Kidney epithelial cell (primary cell): ENCODE results near the gene ANKZF1. TPM values are rescaled to one million over a fixed set of nuclear protein-coding genes. Genes with fewer than 3 reads are reported as not detected.
"Not testable (repeated sequence)": the region's sequence is repeated elsewhere in the genome, so short reads cannot be mapped to it uniquely, and the experiment has no call there.

ENCODE experiments used
- DNase-seq: peaks from one replicate; pipeline ENCODE4 v3.0.0-alpha.2; 2010; ENCODE audit warnings: low read depth
- H3K27me3 ChIP-seq: 2 replicates; pipeline ENCODE4 v1.6.0; 2011; ENCODE audit warnings: low read length; ENCODE audit not compliant: control insufficient read depth, insufficient read depth
- H3K36me3 ChIP-seq: 2 replicates; pipeline ENCODE4 v1.5.1; 2011; ENCODE audit warnings: low read length; ENCODE audit not compliant: control insufficient read depth, insufficient read depth
- H3K4me3 ChIP-seq: 2 replicates; pipeline ENCODE4 v1.5.1; 2011; ENCODE audit warnings: low read depth, mild to moderate bottlenecking, control low read depth, low read length
- CTCF ChIP-seq: IDR thresholded peaks from 2 replicates; pipeline ENCODE4 v1.5.1; 2011; ENCODE audit warnings: mild to moderate bottlenecking, moderate library complexity, low read length, control low read depth, inconsistent platforms; ENCODE audit not compliant: insufficient read depth, poor library complexity, severe bottlenecking
- total RNA-seq: library from RNA; depleted of rRNA; stranded (reverse); fragments of >200 nt; gene quantifications from 2 replicates; pipeline ENCODE4 v1.2.3, GENCODE V29; 2015

ANKZF1 gene
- total RNA-seq, 1 donor from 2014 or later, result 52.3 TPM

- H3K36me3 ChIP-seq, result peaks cover 2% of the 10 kb centered on the region
- DNase-seq, result no peak
- no peaks in the 10 kb centered on the region for H3K27me3 ChIP-seq
- TF ChIP-seq CTCF, result no peak
- H3K4me3 ChIP-seq, result no peak overlapping the region
Observed at GRCh38 chr2:219184121-219184520, 45.5 kb upstream of the ANKZF1 start.

- DNase-seq, result no peak
- peaks cover 2% of the 10 kb centered on the region for H3K36me3 ChIP-seq
Observed at GRCh38 chr2:219186754-219187456, 42.7 kb upstream of the ANKZF1 start.

GRCh38 chr2:219197388-219197787 is 32.2 kb upstream of the ANKZF1 start:
- no peak for TF ChIP-seq CTCF
- H3K36me3 ChIP-seq, result no peaks in the 10 kb centered on the region
- H3K4me3 ChIP-seq, result no peak overlapping the region

More at GRCh38 chr2:219186754-219187456, 42.7 kb upstream of the ANKZF1 start:
- Histone ChIP-seq H3K27me3 (no peaks in the 10 kb centered on the region), H3K4me3 (no peak overlapping the region)
- TF ChIP-seq CTCF, result no peak

GRCh38 chr2:219198974-219199373 is 30.6 kb upstream of the ANKZF1 start:
- H3K4me3 ChIP-seq, result no peak overlapping the region
- no peak for TF ChIP-seq CTCF
- H3K36me3 ChIP-seq, result no peaks in the 10 kb centered on the region
- no peak for DNase-seq
- H3K27me3 ChIP-seq, result no peaks in the 10 kb centered on the region

More at GRCh38 chr2:219197388-219197787, 32.2 kb upstream of the ANKZF1 start:
- DNase-seq, result no peak
- no peaks in the 10 kb centered on the region for H3K27me3 ChIP-seq

GRCh38 chr2:219199470-219200211 is 30.0 kb upstream of the ANKZF1 start:
- Histone ChIP-seq H3K4me3 (no peak overlapping the region), H3K36me3 (no peaks in the 10 kb centered on the region), H3K27me3 (no peaks in the 10 kb centered on the region)
- DNase-seq, result no peak
- TF ChIP-seq CTCF, result no peak

GRCh38 chr2:219200502-219201326 is 28.9 kb upstream of the ANKZF1 start:
- H3K4me3 ChIP-seq, H3K36me3 ChIP-seq, DNase-seq, H3K27me3 ChIP-seq: not testable (repeated sequence)

GRCh38 chr2:219201331-219201730 is 28.3 kb upstream of the ANKZF1 start:
- H3K36me3 ChIP-seq, H3K27me3 ChIP-seq, DNase-seq, H3K4me3 ChIP-seq: not testable (repeated sequence)
